NCI-H510A treated with DMSO at 0.1 percent for 48 hours (cell line): Measurements from ENCODE around the gene CYP17A1.
A peak's percentile ranks its signal among the peaks of the same experiment; 100 is the strongest.

ENCODE experiments used
- DNase-seq: peaks from one replicate; lab custom pipeline; 2025; lab: John Stamatoyannopoulos, UW

CYP17A1 gene

GRCh38 chr10:102804382-102805055, 32.7 kb downstream of the CYP17A1 start:
- DNase-seq: no peak

GRCh38 chr10:102802920-102803534, 34.2 kb downstream of the CYP17A1 start:
- peak; percentile 1 for DNase-seq

GRCh38 chr10:102801978-102802377, 35.2 kb downstream of the CYP17A1 start:
- no peak for DNase-seq

GRCh38 chr10:102801496-102801895, 35.7 kb downstream of the CYP17A1 start:
- DNase-seq: no peak

GRCh38 chr10:102800611-102801335, 36.4 kb downstream of the CYP17A1 start:
- DNase-seq: no peak

GRCh38 chr10:102799691-102800471, 37.3 kb downstream of the CYP17A1 start:
- no peak for DNase-seq

- peak; percentile 41 for DNase-seq
Observed at GRCh38 chr10:102796407-102797176, 40.6 kb downstream of the CYP17A1 start.

- no peak for DNase-seq
Observed at GRCh38 chr10:102795453-102796406, 41.5 kb downstream of the CYP17A1 start.

GRCh38 chr10:102791754-102792395, 45.3 kb downstream of the CYP17A1 start:
- DNase-seq: no peak

GRCh38 chr10:102785818-102786217, 51.4 kb downstream of the CYP17A1 start:
- DNase-seq: no peak

- no peak for DNase-seq
Observed at GRCh38 chr10:102783568-102783967, 53.6 kb downstream of the CYP17A1 start.

GRCh38 chr10:102782673-102783551, 54.3 kb downstream of the CYP17A1 start:
- no peak for DNase-seq

GRCh38 chr10:102781921-102782557, 55.2 kb downstream of the CYP17A1 start:
- DNase-seq: no peak

- DNase-seq: no peak
Observed at GRCh38 chr10:102781090-102781920, 55.9 kb downstream of the CYP17A1 start.
